Measurements from ENCODE around the gene GGCT.

The GGCT gene

GRCh38 chr7:30505174-30505697 lies 607 bp upstream of the GGCT start (continued):
- TF ChIP-seq ZNF610 (tag by site-specific recombination; IDR thresholded peaks at IDR 0.05; ENCODE audit: borderline replicate concordance): no peak
- TF ChIP-seq SP2 (tag by site-specific recombination; IDR thresholded peaks at IDR 0.05): no peak
- 0 out of 2 replicates have a peak, but pooled peaks have one; percentile 20 for TF ChIP-seq ZNF561 (tag by site-specific recombination; IDR thresholded peaks at IDR 0.05; ENCODE audit: borderline replicate concordance)
- TF ChIP-seq, protein P1, sequence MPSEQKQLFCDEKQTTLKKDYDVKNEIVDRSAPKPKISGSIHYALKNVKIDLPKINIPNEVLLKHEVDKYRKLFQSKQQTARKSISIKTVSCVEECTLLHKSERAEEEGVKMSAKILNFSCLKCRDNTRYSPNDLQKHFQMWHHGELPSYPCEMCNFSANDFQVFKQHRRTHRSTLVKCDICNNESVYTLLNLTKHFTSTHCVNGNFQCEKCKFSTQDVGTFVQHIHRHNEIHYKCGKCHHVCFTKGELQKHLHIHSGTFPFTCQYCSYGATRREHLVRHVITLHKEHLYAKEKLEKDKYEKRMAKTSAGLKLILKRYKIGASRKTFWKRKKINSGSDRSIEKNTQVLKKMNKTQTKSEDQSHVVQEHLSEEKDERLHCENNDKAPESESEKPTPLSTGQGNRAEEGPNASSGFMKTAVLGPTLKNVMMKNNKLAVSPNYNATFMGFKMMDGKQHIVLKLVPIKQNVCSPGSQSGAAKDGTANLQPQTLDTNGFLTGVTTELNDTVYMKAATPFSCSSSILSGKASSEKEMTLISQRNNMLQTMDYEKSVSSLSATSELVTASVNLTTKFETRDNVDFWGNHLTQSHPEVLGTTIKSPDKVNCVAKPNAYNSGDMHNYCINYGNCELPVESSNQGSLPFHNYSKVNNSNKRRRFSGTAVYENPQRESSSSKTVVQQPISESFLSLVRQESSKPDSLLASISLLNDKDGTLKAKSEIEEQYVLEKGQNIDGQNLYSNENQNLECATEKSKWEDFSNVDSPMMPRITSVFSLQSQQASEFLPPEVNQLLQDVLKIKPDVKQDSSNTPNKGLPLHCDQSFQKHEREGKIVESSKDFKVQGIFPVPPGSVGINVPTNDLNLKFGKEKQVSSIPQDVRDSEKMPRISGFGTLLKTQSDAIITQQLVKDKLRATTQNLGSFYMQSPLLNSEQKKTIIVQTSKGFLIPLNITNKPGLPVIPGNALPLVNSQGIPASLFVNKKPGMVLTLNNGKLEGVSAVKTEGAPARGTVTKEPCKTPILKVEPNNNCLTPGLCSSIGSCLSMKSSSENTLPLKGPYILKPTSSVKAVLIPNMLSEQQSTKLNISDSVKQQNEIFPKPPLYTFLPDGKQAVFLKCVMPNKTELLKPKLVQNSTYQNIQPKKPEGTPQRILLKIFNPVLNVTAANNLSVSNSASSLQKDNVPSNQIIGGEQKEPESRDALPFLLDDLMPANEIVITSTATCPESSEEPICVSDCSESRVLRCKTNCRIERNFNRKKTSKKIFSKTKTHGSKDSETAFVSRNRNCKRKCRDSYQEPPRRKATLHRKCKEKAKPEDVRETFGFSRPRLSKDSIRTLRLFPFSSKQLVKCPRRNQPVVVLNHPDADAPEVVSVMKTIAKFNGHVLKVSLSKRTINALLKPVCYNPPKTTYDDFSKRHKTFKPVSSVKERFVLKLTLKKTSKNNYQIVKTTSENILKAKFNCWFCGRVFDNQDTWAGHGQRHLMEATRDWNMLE (tag by site-specific recombination; conservative IDR thresholded peaks at IDR 0.05; ENCODE audit: low read depth): no peak
- no peak for TF ChIP-seq PBX3 (CRISPR knock-in tag; IDR thresholded peaks at IDR 0.05)
- TF ChIP-seq ZNF302 (tag by site-specific recombination; IDR thresholded peaks at IDR 0.05; ENCODE audit: low read depth): no peak
- TF ChIP-seq KLF16 (tag by site-specific recombination; IDR thresholded peaks at IDR 0.05): no peak
- no peak for TF ChIP-seq KLF9 (tag by site-specific recombination; IDR thresholded peaks at IDR 0.05; ENCODE audit: low read depth)
- TF ChIP-seq ZNF768 (tag by site-specific recombination; IDR thresholded peaks at IDR 0.05): no peak
- TF ChIP-seq, protein P2, sequence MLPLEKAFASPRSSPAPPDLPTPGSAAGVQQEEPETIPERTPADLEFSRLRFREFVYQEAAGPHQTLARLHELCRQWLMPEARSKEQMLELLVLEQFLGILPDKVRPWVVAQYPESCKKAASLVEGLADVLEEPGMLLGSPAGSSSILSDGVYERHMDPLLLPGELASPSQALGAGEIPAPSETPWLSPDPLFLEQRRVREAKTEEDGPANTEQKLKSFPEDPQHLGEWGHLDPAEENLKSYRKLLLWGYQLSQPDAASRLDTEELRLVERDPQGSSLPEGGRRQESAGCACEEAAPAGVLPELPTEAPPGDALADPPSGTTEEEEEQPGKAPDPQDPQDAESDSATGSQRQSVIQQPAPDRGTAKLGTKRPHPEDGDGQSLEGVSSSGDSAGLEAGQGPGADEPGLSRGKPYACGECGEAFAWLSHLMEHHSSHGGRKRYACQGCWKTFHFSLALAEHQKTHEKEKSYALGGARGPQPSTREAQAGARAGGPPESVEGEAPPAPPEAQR (tag by site-specific recombination; IDR thresholded peaks at IDR 0.05): no peak
- TF ChIP-seq SP7 (tag by site-specific recombination; IDR thresholded peaks at IDR 0.05): no peak
- no peak for TF ChIP-seq ZNF692 (tag by site-specific recombination; IDR thresholded peaks at IDR 0.05)
- no peak for TF ChIP-seq ZNF354C (tag by site-specific recombination; IDR thresholded peaks at IDR 0.05; ENCODE audit: borderline replicate concordance, low read depth)
- TF ChIP-seq ZNF366 (tag by site-specific recombination; conservative IDR thresholded peaks at IDR 0.05): no peak
- no peak for TF ChIP-seq YY1 (tag by site-specific recombination; IDR thresholded peaks at IDR 0.05)
- no peak for TF ChIP-seq ZNF37A (tag by site-specific recombination; IDR thresholded peaks at IDR 0.05)
- TF ChIP-seq HOXA7 (CRISPR knock-in tag; IDR thresholded peaks at IDR 0.05; ENCODE audit: borderline replicate concordance): no peak
- TF ChIP-seq, protein P3, sequence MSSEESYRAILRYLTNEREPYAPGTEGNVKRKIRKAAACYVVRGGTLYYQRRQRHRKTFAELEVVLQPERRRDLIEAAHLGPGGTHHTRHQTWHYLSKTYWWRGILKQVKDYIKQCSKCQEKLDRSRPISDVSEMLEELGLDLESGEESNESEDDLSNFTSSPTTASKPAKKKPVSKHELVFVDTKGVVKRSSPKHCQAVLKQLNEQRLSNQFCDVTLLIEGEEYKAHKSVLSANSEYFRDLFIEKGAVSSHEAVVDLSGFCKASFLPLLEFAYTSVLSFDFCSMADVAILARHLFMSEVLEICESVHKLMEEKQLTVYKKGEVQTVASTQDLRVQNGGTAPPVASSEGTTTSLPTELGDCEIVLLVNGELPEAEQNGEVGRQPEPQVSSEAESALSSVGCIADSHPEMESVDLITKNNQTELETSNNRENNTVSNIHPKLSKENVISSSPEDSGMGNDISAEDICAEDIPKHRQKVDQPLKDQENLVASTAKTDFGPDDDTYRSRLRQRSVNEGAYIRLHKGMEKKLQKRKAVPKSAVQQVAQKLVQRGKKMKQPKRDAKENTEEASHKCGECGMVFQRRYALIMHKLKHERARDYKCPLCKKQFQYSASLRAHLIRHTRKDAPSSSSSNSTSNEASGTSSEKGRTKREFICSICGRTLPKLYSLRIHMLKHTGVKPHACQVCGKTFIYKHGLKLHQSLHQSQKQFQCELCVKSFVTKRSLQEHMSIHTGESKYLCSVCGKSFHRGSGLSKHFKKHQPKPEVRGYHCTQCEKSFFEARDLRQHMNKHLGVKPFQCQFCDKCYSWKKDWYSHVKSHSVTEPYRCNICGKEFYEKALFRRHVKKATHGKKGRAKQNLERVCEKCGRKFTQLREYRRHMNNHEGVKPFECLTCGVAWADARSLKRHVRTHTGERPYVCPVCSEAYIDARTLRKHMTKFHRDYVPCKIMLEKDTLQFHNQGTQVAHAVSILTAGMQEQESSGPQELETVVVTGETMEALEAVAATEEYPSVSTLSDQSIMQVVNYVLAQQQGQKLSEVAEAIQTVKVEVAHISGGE (tag by site-specific recombination; conservative IDR thresholded peaks at IDR 0.05; ENCODE audit: low read depth): 0 out of 2 replicates have a peak, but pooled peaks have one; percentile 30
- TF ChIP-seq ZNF707 (tag by site-specific recombination; IDR thresholded peaks at IDR 0.05): no peak
- TF ChIP-seq ZXDB (tag by site-specific recombination; IDR thresholded peaks at IDR 0.05): no peak
- TF ChIP-seq, protein P4, sequence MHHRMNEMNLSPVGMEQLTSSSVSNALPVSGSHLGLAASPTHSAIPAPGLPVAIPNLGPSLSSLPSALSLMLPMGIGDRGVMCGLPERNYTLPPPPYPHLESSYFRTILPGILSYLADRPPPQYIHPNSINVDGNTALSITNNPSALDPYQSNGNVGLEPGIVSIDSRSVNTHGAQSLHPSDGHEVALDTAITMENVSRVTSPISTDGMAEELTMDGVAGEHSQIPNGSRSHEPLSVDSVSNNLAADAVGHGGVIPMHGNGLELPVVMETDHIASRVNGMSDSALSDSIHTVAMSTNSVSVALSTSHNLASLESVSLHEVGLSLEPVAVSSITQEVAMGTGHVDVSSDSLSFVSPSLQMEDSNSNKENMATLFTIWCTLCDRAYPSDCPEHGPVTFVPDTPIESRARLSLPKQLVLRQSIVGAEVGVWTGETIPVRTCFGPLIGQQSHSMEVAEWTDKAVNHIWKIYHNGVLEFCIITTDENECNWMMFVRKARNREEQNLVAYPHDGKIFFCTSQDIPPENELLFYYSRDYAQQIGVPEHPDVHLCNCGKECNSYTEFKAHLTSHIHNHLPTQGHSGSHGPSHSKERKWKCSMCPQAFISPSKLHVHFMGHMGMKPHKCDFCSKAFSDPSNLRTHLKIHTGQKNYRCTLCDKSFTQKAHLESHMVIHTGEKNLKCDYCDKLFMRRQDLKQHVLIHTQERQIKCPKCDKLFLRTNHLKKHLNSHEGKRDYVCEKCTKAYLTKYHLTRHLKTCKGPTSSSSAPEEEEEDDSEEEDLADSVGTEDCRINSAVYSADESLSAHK (tag by site-specific recombination; IDR thresholded peaks at IDR 0.05): no peak
- no peak for TF ChIP-seq ZFHX2 (tag by site-specific recombination; conservative IDR thresholded peaks at IDR 0.05)
- no peak for TF ChIP-seq ZNF544 (tag by site-specific recombination; IDR thresholded peaks at IDR 0.05)
- TF ChIP-seq ZNF76 (tag by site-specific recombination; IDR thresholded peaks at IDR 0.05; ENCODE audit: borderline replicate concordance, low read depth): no peak
- no peak for TF ChIP-seq ZNF24 (tag by site-specific recombination; IDR thresholded peaks at IDR 0.05)
- no peak for TF ChIP-seq ZNF776 (tag by site-specific recombination; IDR thresholded peaks at IDR 0.05; ENCODE audit: borderline replicate concordance)
